GM19239 (cell line): ENCODE data around the gene KISS1.

Experiments
- DNase-seq: peaks from one replicate; pipeline ENCODE4 v3.0.0; 2011; ENCODE audit warnings: low spot score; ENCODE audit not compliant: insufficient read length
- FAIRE-seq: peaks from 2 replicates; lab custom pipeline; 2011; peaks lifted over from hg19 to GRCh38; lab: Jason Lieb, UNC

KISS1 gene

GRCh38 chr1:204194771-204195170 is 1.5 kb downstream of the KISS1 start:
- FAIRE-seq (no peak), DNase-seq (no peak)

GRCh38 chr1:204194080-204194479 is 2.2 kb downstream of the KISS1 start:
- FAIRE-seq (no peak), DNase-seq (no peak)

- DNase-seq (no peak), FAIRE-seq (no peak)
Observed at GRCh38 chr1:204192589-204193352, 3.5 kb downstream of the KISS1 start.

GRCh38 chr1:204192046-204192445 is 4.2 kb downstream of the KISS1 start:
- no peak for DNase-seq
- FAIRE-seq: no peak

- no peak for FAIRE-seq
- no peak for DNase-seq
Observed at GRCh38 chr1:204191456-204191855, 4.8 kb downstream of the KISS1 start.

GRCh38 chr1:204190212-204191211 is 5.8 kb downstream of the KISS1 start:
- FAIRE-seq (no peak), DNase-seq (no peak)

GRCh38 chr1:204188959-204189639 is 7.2 kb downstream of the KISS1 start:
- DNase-seq (no peak), FAIRE-seq (no peak)

- no peak for DNase-seq
- FAIRE-seq: no peak
Observed at GRCh38 chr1:204186597-204186996, 9.7 kb downstream of the KISS1 start.

- FAIRE-seq (no peak), DNase-seq (no peak)
Observed at GRCh38 chr1:204181116-204181515, 15.2 kb downstream of the KISS1 start.

- FAIRE-seq (no peak), DNase-seq (no peak)
Observed at GRCh38 chr1:204180133-204180532, 16.2 kb downstream of the KISS1 start.

- no peak for FAIRE-seq
Observed at GRCh38 chr1:204178487-204179281, 17.6 kb downstream of the KISS1 start.

GRCh38 chr1:204177133-204177532 is 19.2 kb downstream of the KISS1 start:
- no peak for FAIRE-seq

More at GRCh38 chr1:204178487-204179281, 17.6 kb downstream of the KISS1 start:
- no peak for DNase-seq

GRCh38 chr1:204176049-204176448 is 20.2 kb downstream of the KISS1 start:
- DNase-seq (no peak), FAIRE-seq (no peak)

More at GRCh38 chr1:204177133-204177532, 19.2 kb downstream of the KISS1 start:
- no peak for DNase-seq

- FAIRE-seq: no peak
- DNase-seq: no peak
Observed at GRCh38 chr1:204174958-204175357, 21.3 kb downstream of the KISS1 start.

GRCh38 chr1:204172404-204173029 is 23.8 kb downstream of the KISS1 start:
- FAIRE-seq (no peak), DNase-seq (no peak)

- FAIRE-seq (no peak), DNase-seq (no peak)
Observed at GRCh38 chr1:204171751-204172178, 24.5 kb downstream of the KISS1 start.

GRCh38 chr1:204170494-204171155 is 25.7 kb downstream of the KISS1 start:
- FAIRE-seq (no peak), DNase-seq (no peak)

- no peak for FAIRE-seq
- DNase-seq: no peak
Observed at GRCh38 chr1:204169858-204170257, 26.4 kb downstream of the KISS1 start.

GRCh38 chr1:204167730-204168129 is 28.6 kb downstream of the KISS1 start:
- DNase-seq: no peak
- FAIRE-seq: no peak
